Dermis blood vessel endothelial cell (primary cell): Measurements from ENCODE around the gene FBXO3. TPM values are rescaled to one million over a fixed set of nuclear protein-coding genes. Genes with fewer than 3 reads are reported as not detected.
A peak's percentile ranks its signal among the peaks of the same experiment; 100 is the strongest.

Experiments used
- DNase-seq: peaks from one replicate; pipeline ENCODE4 v3.0.0; 2010
- total RNA-seq: library from RNA; depleted of rRNA; stranded (reverse); fragments of >200 nt; gene quantifications from 2 replicates; pipeline ENCODE4 v1.2.3, GENCODE V29; 2014

Gene FBXO3
- total RNA-seq, 1 donor from 2014 or later: 50.5 TPM

GRCh38 chr11:33700063-33700501 lies 74.2 kb downstream of the FBXO3 start:
- no peak for DNase-seq

GRCh38 chr11:33699515-33700062 lies 74.7 kb downstream of the FBXO3 start:
- DNase-seq: no peak

- no peak for DNase-seq
Observed at GRCh38 chr11:33698921-33699320, 75.4 kb downstream of the FBXO3 start.

GRCh38 chr11:33697997-33698396 lies 76.3 kb downstream of the FBXO3 start:
- DNase-seq: no peak

GRCh38 chr11:33696931-33697638 lies 77.2 kb downstream of the FBXO3 start:
- no peak for DNase-seq

GRCh38 chr11:33696411-33696810 lies 77.9 kb downstream of the FBXO3 start:
- DNase-seq: no peak

- DNase-seq: peak; percentile 85
Observed at GRCh38 chr11:33695051-33695566, 79.2 kb downstream of the FBXO3 start.

- no peak for DNase-seq
Observed at GRCh38 chr11:33694346-33695050, 79.8 kb downstream of the FBXO3 start.

GRCh38 chr11:33692541-33692940 lies 81.8 kb downstream of the FBXO3 start:
- peak; percentile 40 for DNase-seq

GRCh38 chr11:33692013-33692504 lies 82.3 kb downstream of the FBXO3 start:
- DNase-seq: peak; percentile 98

- DNase-seq: no peak
Observed at GRCh38 chr11:33691066-33691864, 83.1 kb downstream of the FBXO3 start.

Other genes starting within 250 kb of the FBXO3 start
- gene C11orf91, start 73.7 kb downstream of the FBXO3 start, total RNA-seq: not detected in 2 replicates
- gene CD59, start 38.1 kb downstream of the FBXO3 start, total RNA-seq: 931 and 1,060 TPM in 2 replicates
- gene LMO2, start 117.6 kb upstream of the FBXO3 start, total RNA-seq: 107 and 149 TPM in 2 replicates